Right lobe of liver (tissue), 4 donors: ENCODE results near the gene DLD.

Experiments
- POLR2A ChIP-seq: fragments of 450-650 bp; IDR thresholded peaks from one replicate; pipeline ENCODE4 v1.6.1; 2017; ENCODE audit warnings: antibody characterized with exemption, mild to moderate bottlenecking
- TF ChIP-seq, protein P1 (sequence below), 4 donors: fragments of 200-600 bp in 3 of 4; fragments of 450-650 bp in 1 of 4; IDR thresholded peaks; one replicate each; pipeline versions ENCODE4 v1.5.1 to v1.8.0; 2016 to 2022; ENCODE audit warnings: antibody characterized with exemption in 4 of 4, mild to moderate bottlenecking in 2 of 4
- donor health status: DM: no; HTN: no; CAD: no.
- donor health status: DM: no; HTN: no; CAD: no.
- donor health status: DM: no; HTN: yes; CAD: no.

DNA sequence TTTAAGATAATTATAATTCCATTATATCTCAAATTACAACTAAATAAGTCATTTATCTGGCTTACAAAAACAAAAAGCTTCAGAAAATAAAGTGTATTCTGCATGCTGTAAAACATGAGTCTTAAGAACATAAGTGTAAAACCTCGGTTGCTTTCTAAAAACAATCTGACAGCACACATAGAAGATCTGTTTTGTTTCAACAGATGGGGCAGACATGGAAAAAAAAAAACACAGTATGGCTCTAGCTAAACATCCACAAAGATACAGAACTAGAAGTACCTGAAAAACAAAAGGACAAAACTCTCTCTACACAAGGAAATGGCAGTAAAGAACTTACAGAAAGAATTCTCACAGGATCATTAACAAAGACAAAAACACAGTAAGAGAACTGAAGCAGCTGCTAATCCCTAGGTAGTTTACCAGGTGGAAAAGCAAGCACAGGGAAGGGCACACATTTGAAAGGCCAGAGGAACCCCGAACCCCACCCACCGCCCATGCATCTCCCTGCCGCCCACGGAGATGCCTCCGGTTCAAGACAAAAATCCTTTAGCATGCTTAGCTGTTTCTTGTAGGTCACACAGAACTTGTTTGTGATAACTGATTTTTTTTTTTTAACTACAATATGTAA, 42.5 kb downstream of the DLD start:
- TF ChIP-seq, protein P1, sequence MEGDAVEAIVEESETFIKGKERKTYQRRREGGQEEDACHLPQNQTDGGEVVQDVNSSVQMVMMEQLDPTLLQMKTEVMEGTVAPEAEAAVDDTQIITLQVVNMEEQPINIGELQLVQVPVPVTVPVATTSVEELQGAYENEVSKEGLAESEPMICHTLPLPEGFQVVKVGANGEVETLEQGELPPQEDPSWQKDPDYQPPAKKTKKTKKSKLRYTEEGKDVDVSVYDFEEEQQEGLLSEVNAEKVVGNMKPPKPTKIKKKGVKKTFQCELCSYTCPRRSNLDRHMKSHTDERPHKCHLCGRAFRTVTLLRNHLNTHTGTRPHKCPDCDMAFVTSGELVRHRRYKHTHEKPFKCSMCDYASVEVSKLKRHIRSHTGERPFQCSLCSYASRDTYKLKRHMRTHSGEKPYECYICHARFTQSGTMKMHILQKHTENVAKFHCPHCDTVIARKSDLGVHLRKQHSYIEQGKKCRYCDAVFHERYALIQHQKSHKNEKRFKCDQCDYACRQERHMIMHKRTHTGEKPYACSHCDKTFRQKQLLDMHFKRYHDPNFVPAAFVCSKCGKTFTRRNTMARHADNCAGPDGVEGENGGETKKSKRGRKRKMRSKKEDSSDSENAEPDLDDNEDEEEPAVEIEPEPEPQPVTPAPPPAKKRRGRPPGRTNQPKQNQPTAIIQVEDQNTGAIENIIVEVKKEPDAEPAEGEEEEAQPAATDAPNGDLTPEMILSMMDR (IDR thresholded peaks at IDR 0.05), result no peak
- TF ChIP-seq POLR2A, result no peak
